ENCODE results near the gene SAMD15. TPM values are rescaled to one million over a fixed set of nuclear protein-coding genes. Genes with fewer than 3 reads are reported as not detected.
"Not testable (repeated sequence)": the region's sequence is repeated elsewhere in the genome, so short reads cannot be mapped to it uniquely, and the experiment has no call there.

SAMD15 gene
- total and polyA plus RNA-seq, 4 experiments from 2014 or later = 0.11 to 0.38 TPM; not detected in 2

DNA sequence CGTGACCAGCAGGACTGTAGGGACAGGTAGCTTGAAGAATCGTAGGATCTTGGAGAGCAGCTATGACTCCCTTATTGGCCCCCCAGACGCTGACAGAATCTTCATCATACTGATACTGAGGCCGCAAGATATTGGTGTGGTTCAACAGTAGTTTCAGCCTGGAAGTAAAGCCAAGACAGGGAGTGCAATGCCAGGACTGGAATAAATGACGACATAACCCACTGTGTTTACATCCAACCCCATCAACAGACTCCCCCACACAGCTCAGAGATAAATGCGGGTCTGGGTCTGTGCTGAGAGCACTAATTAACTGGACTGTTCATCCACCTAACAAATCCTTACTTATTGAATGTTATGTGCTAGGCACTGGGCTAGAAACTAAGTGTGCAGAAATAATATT, 29.5 kb downstream of the SAMD15 start:
- Mint-ChIP-seq H3K36me3 (no peaks in the 10 kb centered on the region), H3K4me3 (no peak overlapping the region), H3K27me3 (no peaks in the 10 kb centered on the region), H3K27ac (no peak overlapping the region), H3K4me1 (peaks cover 3 to 14% (median 9%) of the 10 kb centered on the region in 4 donors), H3K9me3 (no peaks in the 10 kb centered on the region)
- Histone ChIP-seq H3K4me1 (ENCODE audit: insufficient read depth, low read length) (no peaks in the 10 kb centered on the region), H3K27me3 (ENCODE audit: insufficient read depth, low read length) (no peaks in the 10 kb centered on the region), H3K36me3 (ENCODE audit: insufficient read depth, low read length) (no peaks in the 10 kb centered on the region), H3K4me3 (ENCODE audit: low read length in 2 of 2) (no peak overlapping the region), H3K9me3 (ENCODE audit: control insufficient read depth in 1 of 2, low read length in 2 of 2) (no peaks in the 10 kb centered on the region), H3K27ac (ENCODE audit: low read depth, low read length) (no peak overlapping the region)
- intact Hi-C loops (cut with micrococcal nuclease) = no loop called here
- DNase-seq = no peak
- POLR2A ChIA-PET (ENCODE audit: partially characterized antibody) = no interaction called here
- CTCF ChIA-PET (ENCODE audit: partially characterized antibody) = no interaction called here

DNA sequence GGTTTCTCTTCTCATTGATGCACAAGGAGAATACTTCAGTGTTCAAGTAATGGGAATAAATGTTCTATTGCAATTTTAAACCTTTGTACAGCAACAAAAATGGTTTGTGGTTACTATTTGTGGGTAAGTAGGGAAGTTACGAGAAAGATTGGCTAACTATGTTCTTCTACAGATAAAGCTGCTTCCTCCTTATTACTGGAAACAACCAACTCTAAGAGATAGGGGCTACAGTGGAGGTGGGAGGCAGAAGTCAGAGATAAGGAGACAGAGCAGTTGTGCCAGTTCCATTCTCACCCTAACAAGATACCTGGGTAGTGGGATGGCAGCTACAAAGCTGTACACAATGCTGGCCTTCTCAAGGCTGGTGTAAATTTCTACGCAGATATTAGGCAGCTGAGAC, 30.0 kb downstream of the SAMD15 start:
- Mint-ChIP-seq H3K27ac (peak overlapping the region in 1 of 7 donors; percentile 19), H3K4me3 (no peak overlapping the region), H3K36me3 (no peaks in the 10 kb centered on the region), H3K9me3 (no peaks in the 10 kb centered on the region), H3K4me1 (peaks cover 3 to 14% (median 9%) of the 10 kb centered on the region in 4 donors), H3K27me3 (no peaks in the 10 kb centered on the region)
- ChIA-PET POLR2A (ENCODE audit: partially characterized antibody) (no interaction called here), CTCF (ENCODE audit: partially characterized antibody) (no interaction called here)
- H3K27ac ChIP-seq (ENCODE audit: low read depth, low read length) = no peak overlapping the region
- H3K4me1 ChIP-seq (ENCODE audit: insufficient read depth, low read length) = no peaks in the 10 kb centered on the region
- no peaks in the 10 kb centered on the region for H3K36me3 ChIP-seq (ENCODE audit: insufficient read depth, low read length)
- no peak for DNase-seq
- no peaks in the 10 kb centered on the region for H3K9me3 ChIP-seq (ENCODE audit: control insufficient read depth in 1 of 2, low read length in 2 of 2)
- H3K27me3 ChIP-seq (ENCODE audit: insufficient read depth, low read length) = no peaks in the 10 kb centered on the region
- intact Hi-C loops (cut with micrococcal nuclease) = no loop called here
- H3K4me3 ChIP-seq (ENCODE audit: low read length in 2 of 2) = no peak overlapping the region

- H3K9me3 Mint-ChIP-seq = no peaks in the 10 kb centered on the region
- ChIA-PET CTCF (ENCODE audit: partially characterized antibody) (interaction anchor here (0.5 to 0.6 kb wide), 2 partner anchors 76 to 113 kb away, joined by 3 read pairs; no protein-coding TSS in a partner anchor), POLR2A (ENCODE audit: partially characterized antibody) (no interaction called here)
- no peaks in the 10 kb centered on the region for H3K36me3 Mint-ChIP-seq
- H3K27ac Mint-ChIP-seq = no peak overlapping the region
- Histone ChIP-seq H3K4me3 (ENCODE audit: low read length in 2 of 2) (no peak overlapping the region), H3K36me3 (ENCODE audit: insufficient read depth, low read length) (no peaks in the 10 kb centered on the region), H3K27me3 (ENCODE audit: insufficient read depth, low read length) (no peaks in the 10 kb centered on the region), H3K4me1 (ENCODE audit: insufficient read depth, low read length) (no peaks in the 10 kb centered on the region), H3K27ac (ENCODE audit: low read depth, low read length) (no peak overlapping the region), H3K9me3 (ENCODE audit: control insufficient read depth in 1 of 2, low read length in 2 of 2) (no peaks in the 10 kb centered on the region)
- H3K4me3 Mint-ChIP-seq = no peak overlapping the region
- peaks cover 3 to 14% (median 9%) of the 10 kb centered on the region in 4 donors for H3K4me1 Mint-ChIP-seq
- no peak for DNase-seq
- intact Hi-C loops (cut with micrococcal nuclease) = no loop called here
- no peaks in the 10 kb centered on the region for H3K27me3 Mint-ChIP-seq
Observed at GRCh38 chr14:77409131-77409533, 32.0 kb downstream of the SAMD15 start.

DNA sequence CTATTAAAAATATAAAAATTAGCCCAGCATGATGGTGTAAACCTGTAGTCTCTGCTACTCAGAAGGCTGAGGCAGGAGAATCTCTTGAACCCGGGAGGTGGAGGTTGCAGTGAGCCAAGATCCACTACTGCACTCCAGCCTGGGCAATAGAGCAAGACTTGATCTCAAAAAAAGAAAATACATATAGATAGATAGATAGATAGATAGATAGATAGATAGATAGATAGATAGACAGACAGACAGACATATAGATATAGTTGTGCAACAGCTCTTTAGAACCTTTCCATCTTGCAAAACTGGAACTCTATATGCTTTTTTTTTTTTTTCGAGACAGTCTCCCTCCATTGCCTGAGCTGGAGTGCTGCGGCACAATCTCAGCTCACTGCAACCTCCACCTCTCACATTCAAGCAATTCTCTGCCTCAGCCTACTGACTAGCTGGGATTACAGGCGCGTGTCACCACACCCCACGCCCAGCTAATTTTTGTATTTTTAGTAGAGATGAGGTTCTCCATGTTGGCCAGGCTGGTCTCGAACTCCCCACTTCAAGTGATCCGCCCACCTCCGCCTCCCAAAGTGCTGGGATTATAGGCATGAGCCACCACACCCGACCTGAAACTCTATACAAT, 38.3 kb downstream of the SAMD15 start:
- H3K36me3 ChIP-seq (ENCODE audit: insufficient read depth, low read length); intact Hi-C loops (cut with micrococcal nuclease); DNase-seq; H3K9me3 ChIP-seq (ENCODE audit: control insufficient read depth in 1 of 2, low read length in 2 of 2); H3K4me1 ChIP-seq (ENCODE audit: insufficient read depth, low read length); POLR2A ChIA-PET (ENCODE audit: partially characterized antibody); H3K27me3 ChIP-seq (ENCODE audit: insufficient read depth, low read length); H3K4me1 Mint-ChIP-seq; H3K4me3 ChIP-seq (ENCODE audit: low read length in 2 of 2); H3K4me3 Mint-ChIP-seq; H3K27me3 Mint-ChIP-seq; H3K27ac ChIP-seq (ENCODE audit: low read depth, low read length); CTCF ChIA-PET (ENCODE audit: partially characterized antibody); H3K36me3 Mint-ChIP-seq: not testable (repeated sequence)
- Mint-ChIP-seq H3K27ac (peak overlapping the region in 1 of 7 donors; percentile 36), H3K9me3 (peaks cover 5 to 33% (median 19%) of the 10 kb centered on the region in 8 donors)

GRCh38 chr14:77416098-77416497, 38.9 kb downstream of the SAMD15 start:
- intact Hi-C loops (cut with micrococcal nuclease); DNase-seq; H3K4me1 ChIP-seq (ENCODE audit: insufficient read depth, low read length); H3K36me3 Mint-ChIP-seq; H3K27me3 ChIP-seq (ENCODE audit: insufficient read depth, low read length); H3K36me3 ChIP-seq (ENCODE audit: insufficient read depth, low read length); H3K9me3 ChIP-seq (ENCODE audit: control insufficient read depth in 1 of 2, low read length in 2 of 2); H3K27ac ChIP-seq (ENCODE audit: low read depth, low read length); CTCF ChIA-PET (ENCODE audit: partially characterized antibody); H3K4me3 Mint-ChIP-seq; H3K27me3 Mint-ChIP-seq; POLR2A ChIA-PET (ENCODE audit: partially characterized antibody); H3K4me1 Mint-ChIP-seq; H3K4me3 ChIP-seq (ENCODE audit: low read length in 2 of 2); H3K27ac Mint-ChIP-seq: not testable (repeated sequence)
- H3K9me3 Mint-ChIP-seq = peaks cover 5 to 39% (median 21%) of the 10 kb centered on the region in 8 donors

DNA sequence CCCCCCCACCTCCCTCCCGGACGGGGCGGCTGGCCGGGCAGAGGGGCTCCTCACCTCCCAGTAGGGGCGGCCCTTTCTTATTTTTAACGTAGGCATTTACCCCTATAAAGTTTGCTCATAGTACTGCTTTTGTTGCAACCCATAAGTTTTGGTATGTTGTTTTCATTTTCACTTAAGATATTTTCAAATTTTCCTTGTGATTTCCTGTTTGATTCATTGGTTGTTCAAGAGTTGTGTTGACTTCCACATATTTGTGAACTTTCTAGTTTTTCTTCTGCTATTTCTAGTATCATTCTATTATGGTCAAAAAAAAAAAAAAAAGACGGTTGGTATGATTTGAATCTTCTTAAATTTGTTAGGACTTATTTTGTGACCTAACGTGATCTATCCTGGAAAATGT, 39.7 kb downstream of the SAMD15 start:
- Mint-ChIP-seq H3K27ac (no peak overlapping the region), H3K27me3 (no peaks in the 10 kb centered on the region), H3K9me3 (peaks cover 5 to 47% (median 28%) of the 10 kb centered on the region in 8 donors), H3K36me3 (peaks cover 9 to 14% of the 10 kb centered on the region in 2 donors), H3K4me1 (no peaks in the 10 kb centered on the region), H3K4me3 (no peak overlapping the region)
- Histone ChIP-seq H3K27ac (ENCODE audit: low read depth, low read length) (no peak overlapping the region), H3K9me3 (ENCODE audit: control insufficient read depth in 1 of 2, low read length in 2 of 2) (peaks cover 0 to 7% of the 10 kb centered on the region in 2 donors), H3K4me3 (ENCODE audit: low read length in 2 of 2) (no peak overlapping the region), H3K27me3 (ENCODE audit: insufficient read depth, low read length) (no peaks in the 10 kb centered on the region), H3K4me1 (ENCODE audit: insufficient read depth, low read length) (no peaks in the 10 kb centered on the region), H3K36me3 (ENCODE audit: insufficient read depth, low read length) (no peaks in the 10 kb centered on the region)
- POLR2A ChIA-PET (ENCODE audit: partially characterized antibody) = no interaction called here
- CTCF ChIA-PET (ENCODE audit: partially characterized antibody) = no interaction called here
- no peak for DNase-seq
- intact Hi-C loops (cut with micrococcal nuclease) = no loop called here

- H3K27ac ChIP-seq (ENCODE audit: low read depth, low read length) = no peak overlapping the region
- peaks cover 13% of the 10 kb centered on the region for H3K36me3 ChIP-seq (ENCODE audit: insufficient read depth, low read length)
- intact Hi-C loops (cut with micrococcal nuclease) = no loop called here
- DNase-seq = no peak
- Mint-ChIP-seq H3K4me1 (no peaks in the 10 kb centered on the region), H3K36me3 (peaks cover 52 to 56% of the 10 kb centered on the region in 2 donors), H3K27ac (no peak overlapping the region), H3K4me3 (no peak overlapping the region), H3K27me3 (no peaks in the 10 kb centered on the region), H3K9me3 (peaks cover 5 to 58% (median 31%) of the 10 kb centered on the region in 8 donors)
- ChIA-PET CTCF (ENCODE audit: partially characterized antibody) (no interaction called here), POLR2A (ENCODE audit: partially characterized antibody) (no interaction called here)
- no peak overlapping the region for H3K4me3 ChIP-seq (ENCODE audit: low read length in 2 of 2)
- H3K9me3 ChIP-seq (ENCODE audit: control insufficient read depth in 1 of 2, low read length in 2 of 2) = peaks cover 0 to 7% of the 10 kb centered on the region in 2 donors
- H3K27me3 ChIP-seq (ENCODE audit: insufficient read depth, low read length) = no peaks in the 10 kb centered on the region
- H3K4me1 ChIP-seq (ENCODE audit: insufficient read depth, low read length) = no peaks in the 10 kb centered on the region
Observed at GRCh38 chr14:77421201-77421600, 44.0 kb downstream of the SAMD15 start.

- Mint-ChIP-seq H3K36me3 (peaks cover 75 to 78% of the 10 kb centered on the region in 2 donors), H3K27ac (no peak within 1 kb of the TSS), H3K9me3 (peaks cover 0 to 43% (median 28%) of the 10 kb centered on the region in 8 donors), H3K27me3 (no peaks in the 10 kb centered on the region), H3K4me3 (no peak within 1 kb of the TSS), H3K4me1 (no peaks in the 10 kb centered on the region)
- intact Hi-C loops (cut with micrococcal nuclease) = no loop called here
- Histone ChIP-seq H3K36me3 (ENCODE audit: insufficient read depth, low read length) (peaks cover 34% of the 10 kb centered on the region), H3K4me1 (ENCODE audit: insufficient read depth, low read length) (no peaks in the 10 kb centered on the region), H3K4me3 (ENCODE audit: low read length in 2 of 2) (no peak within 1 kb of the TSS), H3K27ac (ENCODE audit: low read depth, low read length) (no peak within 1 kb of the TSS), H3K27me3 (ENCODE audit: insufficient read depth, low read length) (no peaks in the 10 kb centered on the region), H3K9me3 (ENCODE audit: control insufficient read depth in 1 of 2, low read length in 2 of 2) (peaks cover 0 to 7% of the 10 kb centered on the region in 2 donors)
- ChIA-PET POLR2A (ENCODE audit: partially characterized antibody) (no interaction called here), CTCF (ENCODE audit: partially characterized antibody) (no interaction called here)
- no peak for DNase-seq
Observed at GRCh38 chr14:77423423-77423822, 46.2 kb downstream of the SAMD15 start, which contains the start of gene NOXRED1. Gene NOXRED1 (minus strand): TSS chr14:77423523. CDS start chr14:77422889, 634 bp downstream.

Measured in CD4-positive, alpha-beta memory T cell (primary cell).